ENCODE results near the gene CNTNAP2. TPM values are rescaled to one million over a fixed set of nuclear protein-coding genes. Genes with fewer than 3 reads are reported as not detected.
"Not testable (repeated sequence)": the region's sequence is repeated elsewhere in the genome, so short reads cannot be mapped to it uniquely, and the experiment has no call there.

Gene CNTNAP2
- total and polyA plus RNA-seq, 8 donors: 0.09 to 1.1 (median 0.38) TPM

- ATAC-seq (no peak), FAIRE-seq (no peak), DNase-seq (no peak)
- no peaks in the 10 kb centered on the region for H3K4me1 ChIP-seq
- no peaks in the 10 kb centered on the region for H3K9me3 ChIP-seq
- intact Hi-C loops (cut with DNase I): no loop called here
- WGBS, 2 donors: 70 to 88% methylated on average over 3 of the region's 3 CpGs
- H3K27me3 ChIP-seq: no peaks in the 10 kb centered on the region
- no peak overlapping the region for H3K27ac ChIP-seq
- no peaks in the 10 kb centered on the region for H3K36me3 ChIP-seq
- no peak for TF ChIP-seq CTCF (IDR thresholded peaks at IDR 0.05)
- H3K4me3 ChIP-seq: no peak overlapping the region
Observed at GRCh38 chr7:146894927-146895326, 778.3 kb downstream of the CNTNAP2 start.

DNA sequence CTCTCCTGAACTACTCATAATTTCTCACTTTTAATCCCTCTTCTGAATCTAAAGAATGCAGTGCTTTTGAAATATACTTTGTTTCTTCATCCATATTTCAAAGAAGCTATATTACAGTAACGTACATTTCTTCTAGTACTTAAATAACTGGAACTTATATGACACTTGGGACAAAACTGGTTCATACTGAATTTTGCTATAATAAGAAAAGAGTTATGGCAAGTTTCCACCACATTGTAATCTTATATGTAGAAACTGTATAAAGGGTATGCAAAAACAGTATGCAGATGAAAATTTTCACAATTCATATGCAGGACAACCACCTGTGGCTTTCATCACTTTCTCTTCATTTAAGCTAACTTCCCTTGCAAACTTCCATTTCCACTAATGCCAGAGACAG lies 785.7 kb downstream of the CNTNAP2 start:
- no peaks in the 10 kb centered on the region for H3K4me1 ChIP-seq
- no peaks in the 10 kb centered on the region for H3K36me3 ChIP-seq
- intact Hi-C loops (cut with DNase I): no loop called here
- H3K9me3 ChIP-seq: no peaks in the 10 kb centered on the region
- DNase-seq: no peak
- 0 to 40% methylated on average over 1 of the region's 1 CpG for WGBS, 2 donors
- no peak for ATAC-seq
- no peak for TF ChIP-seq CTCF (IDR thresholded peaks at IDR 0.05)
- FAIRE-seq: no peak
- no peaks in the 10 kb centered on the region for H3K27me3 ChIP-seq
- no peak overlapping the region for H3K27ac ChIP-seq
- H3K4me3 ChIP-seq: no peak overlapping the region

DNA sequence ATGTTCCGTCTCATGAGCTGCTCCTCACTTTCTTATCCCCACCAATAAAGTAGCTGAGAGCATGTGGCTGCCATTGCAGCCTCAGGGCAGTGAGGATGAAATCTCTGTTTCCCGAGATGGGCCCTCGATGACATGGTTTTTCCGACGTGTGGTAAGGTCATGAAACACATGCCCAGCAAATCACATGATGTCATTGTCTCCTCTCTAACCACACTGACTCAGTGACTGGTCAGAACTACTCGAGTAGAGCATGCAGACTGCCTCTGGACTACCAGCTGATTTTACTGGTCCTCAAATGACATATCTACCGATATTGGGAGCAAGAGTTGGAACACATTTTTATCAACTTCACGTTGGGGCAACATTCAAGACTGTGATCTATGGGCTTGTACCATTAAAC lies 786.1 kb downstream of the CNTNAP2 start:
- no peak for DNase-seq
- Histone ChIP-seq H3K36me3 (no peaks in the 10 kb centered on the region), H3K4me3 (no peak overlapping the region), H3K27ac (no peak overlapping the region), H3K4me1 (no peaks in the 10 kb centered on the region), H3K9me3 (no peaks in the 10 kb centered on the region), H3K27me3 (no peaks in the 10 kb centered on the region)
- 81 to 90% methylated on average over 8 of the region's 8 CpGs for WGBS, 2 donors
- no peak for TF ChIP-seq CTCF (IDR thresholded peaks at IDR 0.05)
- intact Hi-C loops (cut with DNase I): no loop called here
- ATAC-seq: no peak
- no peak for FAIRE-seq

DNA sequence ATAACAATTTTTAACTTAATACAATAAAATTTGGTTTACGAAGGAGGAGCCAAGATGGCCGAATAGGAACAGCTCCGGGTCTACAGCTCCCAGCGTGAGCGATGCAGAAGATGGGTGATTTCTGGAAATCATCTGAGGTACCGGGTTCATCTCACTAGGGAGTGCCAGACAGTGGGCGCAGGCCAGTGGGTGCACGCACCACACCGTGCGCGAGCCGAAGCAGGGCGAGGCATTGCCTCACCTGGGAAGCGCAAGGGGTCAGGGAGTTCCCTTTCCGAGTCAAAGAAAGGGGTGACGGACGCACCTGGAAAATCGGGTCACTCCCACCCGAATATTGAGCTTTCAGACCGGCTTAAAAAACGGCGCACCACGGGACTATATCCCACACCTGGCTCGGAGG lies 789.1 kb downstream of the CNTNAP2 start:
- WGBS, 2 donors: 93 to 94% methylated on average over 21 to 24 of the region's 24 CpGs
- H3K36me3 ChIP-seq; intact Hi-C loops (cut with DNase I); H3K9me3 ChIP-seq; FAIRE-seq; DNase-seq; ATAC-seq; H3K27me3 ChIP-seq; H3K4me3 ChIP-seq; H3K4me1 ChIP-seq; H3K27ac ChIP-seq: not testable (repeated sequence)

- 82 to 87% methylated on average over 2 of the region's 2 CpGs for WGBS, 2 donors
- no peak for ATAC-seq
- no peak for TF ChIP-seq CTCF (IDR thresholded peaks at IDR 0.05)
- Histone ChIP-seq H3K27ac (no peak overlapping the region), H3K4me1 (no peaks in the 10 kb centered on the region), H3K4me3 (no peak overlapping the region), H3K27me3 (no peaks in the 10 kb centered on the region), H3K9me3 (no peaks in the 10 kb centered on the region), H3K36me3 (no peaks in the 10 kb centered on the region)
- no peak for FAIRE-seq
- no peak for DNase-seq
- intact Hi-C loops (cut with DNase I): no loop called here
Observed at GRCh38 chr7:146922782-146923181, 806.2 kb downstream of the CNTNAP2 start.

DNA sequence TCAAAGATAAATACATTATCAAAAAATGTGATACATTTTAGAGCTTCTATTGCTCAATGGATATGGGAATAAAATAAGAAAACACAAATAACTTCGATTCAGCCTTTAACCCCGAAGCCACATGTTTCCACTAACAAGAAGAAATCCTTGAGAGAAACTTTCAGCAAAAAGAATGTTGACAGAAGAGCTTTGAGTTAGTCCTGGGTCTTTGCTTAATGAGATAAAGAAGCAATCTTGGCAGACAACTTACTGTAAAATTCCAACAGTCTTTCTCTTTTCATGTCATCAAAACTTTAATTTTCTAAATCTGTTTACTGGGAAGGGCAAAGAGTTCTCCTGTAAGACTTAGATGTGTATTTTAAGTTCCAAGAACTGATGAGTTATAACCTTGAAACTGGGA lies 810.2 kb downstream of the CNTNAP2 start:
- FAIRE-seq (no peak), DNase-seq (no peak)
- intact Hi-C loops (cut with DNase I): no loop called here

More for the DNA sequence above, 810.2 kb downstream of the CNTNAP2 start:
- Histone ChIP-seq H3K4me3 (no peak overlapping the region), H3K4me1 (no peaks in the 10 kb centered on the region), H3K27ac (no peak overlapping the region), H3K36me3 (no peaks in the 10 kb centered on the region), H3K9me3 (no peaks in the 10 kb centered on the region), H3K27me3 (no peaks in the 10 kb centered on the region)
- no peak for TF ChIP-seq CTCF (IDR thresholded peaks at IDR 0.05)
- no peak for ATAC-seq
- WGBS, 2 donors: 19 to 43% methylated on average over 2 of the region's 2 CpGs
